GM19240 (cell line): ENCODE results near the gene OSBPL2.

Source experiments
- DNase-seq: peaks from one replicate; pipeline ENCODE4 v3.0.0; 2011; ENCODE audit warnings: low spot score; ENCODE audit not compliant: insufficient read length

Gene OSBPL2

GRCh38 chr20:62234339-62234738 is 4.0 kb upstream of the OSBPL2 start:
- DNase-seq, result no peak

GRCh38 chr20:62235001-62235776 is 3.1 kb upstream of the OSBPL2 start:
- no peak for DNase-seq

DNA sequence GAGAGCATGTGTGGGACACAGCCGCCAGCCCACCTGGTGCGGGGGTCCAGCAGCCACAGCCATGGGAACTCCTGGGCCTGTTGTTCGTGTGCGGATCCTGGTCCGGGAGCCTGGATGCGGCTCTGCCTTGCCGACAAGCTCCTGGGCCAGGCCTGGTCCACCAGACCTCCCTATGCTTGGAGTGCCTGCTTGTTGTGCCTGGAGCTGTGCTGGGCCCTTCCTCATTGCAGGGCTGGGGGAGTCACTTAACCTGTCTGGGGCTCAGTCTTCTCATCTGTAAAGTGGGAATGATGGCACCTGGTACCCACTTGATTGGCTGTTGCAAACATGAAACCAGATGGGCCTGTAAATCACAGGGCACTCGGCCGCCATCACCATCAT is 2.6 kb upstream of the OSBPL2 start:
- no peak for DNase-seq

DNA sequence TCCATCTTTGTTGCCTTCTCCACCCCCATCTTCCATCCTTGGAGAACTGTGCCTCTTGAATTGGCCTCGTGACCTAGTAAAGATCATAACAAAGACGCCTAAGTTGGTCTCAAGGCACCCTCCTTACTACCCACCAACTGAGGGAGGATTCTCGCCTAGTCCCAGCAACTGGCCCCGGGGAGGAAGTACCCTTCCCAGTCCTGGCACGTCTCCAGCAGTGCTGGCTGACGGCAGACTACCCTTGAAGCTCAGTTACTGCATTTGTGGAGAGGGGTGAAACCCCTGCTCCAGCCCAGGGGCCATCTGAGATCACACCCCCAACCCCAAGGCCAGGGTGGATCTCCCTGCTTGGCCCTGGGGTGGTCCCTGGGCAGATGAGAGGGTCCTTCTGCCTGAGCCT is 2.1 kb upstream of the OSBPL2 start:
- DNase-seq, result no peak

- no peak for DNase-seq
Observed at GRCh38 chr20:62236766-62237513, 1.4 kb upstream of the OSBPL2 start.

DNA sequence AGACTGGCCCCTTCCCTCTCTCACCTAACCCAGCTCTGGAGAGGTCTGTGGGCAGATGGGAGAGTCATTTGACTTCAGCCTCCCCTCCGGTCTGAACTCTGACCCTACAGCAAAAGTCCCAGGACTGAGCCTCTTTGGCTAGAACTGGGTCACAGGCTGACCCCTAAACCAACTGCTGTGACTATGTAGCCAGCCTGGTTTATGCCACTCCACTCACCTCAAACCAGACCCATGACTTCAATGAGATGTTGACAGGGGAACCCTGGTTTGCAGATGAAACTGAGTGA is 864 bp upstream of the OSBPL2 start:
- DNase-seq, result no peak

DNA sequence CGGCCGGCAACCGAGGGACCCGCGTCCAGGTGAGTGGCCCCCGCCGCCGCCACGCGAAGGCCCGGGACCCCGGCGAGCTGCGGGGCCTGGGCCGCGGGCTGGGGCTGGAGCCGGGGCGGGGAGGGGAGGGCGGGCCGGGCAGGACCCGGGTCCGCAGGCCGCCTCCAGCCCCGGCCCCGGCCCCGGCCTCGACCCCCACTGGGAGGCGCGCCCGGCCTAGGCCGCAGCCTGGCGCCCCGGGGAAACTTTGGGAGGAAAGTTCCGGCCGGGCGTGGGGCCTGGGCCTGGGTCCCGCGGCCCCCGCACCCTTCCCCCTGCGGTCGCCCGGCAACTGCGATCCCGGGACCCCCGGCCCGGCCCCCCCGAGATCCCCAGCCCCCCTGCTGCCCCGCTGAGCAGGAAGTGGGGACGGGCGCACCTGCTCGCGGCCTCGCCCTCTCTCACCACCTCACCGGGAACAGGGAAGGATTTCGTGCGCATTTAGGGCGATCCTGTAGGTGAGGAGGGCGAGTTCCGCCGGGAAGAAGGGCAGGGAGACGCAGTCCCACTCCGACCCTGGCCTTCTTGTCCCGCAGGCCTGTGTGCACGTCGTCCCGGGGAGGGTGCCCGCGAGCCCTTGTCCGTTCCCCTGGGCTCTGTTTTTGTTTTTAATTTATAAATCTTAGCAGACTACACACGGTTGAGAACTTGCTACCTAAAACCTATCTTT is 402 bp downstream of the OSBPL2 start:
- DNase-seq, result no peak

GRCh38 chr20:62239278-62239879 is 1.1 kb downstream of the OSBPL2 start:
- no peak for DNase-seq

GRCh38 chr20:62240020-62240685 is 1.8 kb downstream of the OSBPL2 start:
- DNase-seq, result no peak

DNA sequence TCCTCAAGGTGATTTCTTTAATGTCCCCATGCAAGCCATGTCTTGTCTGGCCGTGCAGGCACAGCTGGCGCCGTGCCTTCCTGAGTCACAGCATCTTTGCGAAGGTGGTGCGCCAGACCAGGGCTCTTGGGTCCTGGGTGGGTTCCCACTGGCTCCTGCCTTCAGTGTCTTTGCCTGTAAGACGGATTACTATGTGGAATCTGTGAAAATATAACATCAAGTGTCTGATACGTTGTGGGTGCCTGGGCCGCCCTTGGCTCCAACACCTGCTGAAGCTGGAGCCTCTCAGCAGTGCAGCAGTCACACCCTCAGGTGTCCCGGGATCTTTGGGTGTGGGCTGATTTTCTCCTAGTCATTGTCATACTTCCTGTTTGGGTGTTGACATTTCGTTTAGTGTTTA is 3.2 kb downstream of the OSBPL2 start:
- no peak for DNase-seq

DNA sequence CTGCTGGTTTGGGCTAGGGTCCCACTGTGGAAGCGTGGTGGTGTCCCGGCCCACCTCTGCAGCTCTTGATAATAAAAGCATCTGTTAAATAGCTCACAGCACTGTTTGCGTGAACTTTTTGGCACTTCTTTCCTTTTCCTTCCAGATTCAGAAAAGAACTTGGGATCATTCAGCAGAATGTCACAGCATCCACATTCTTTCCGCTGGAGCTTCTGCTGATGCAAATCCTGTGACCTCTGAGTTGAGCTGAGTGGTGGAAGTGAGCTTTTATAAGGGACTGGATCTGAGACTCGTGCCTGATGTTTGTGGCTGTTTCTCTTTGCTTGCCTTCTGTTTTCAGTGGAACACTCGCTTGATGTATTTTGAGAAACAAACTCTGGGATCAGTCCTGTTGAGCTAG is 3.9 kb downstream of the OSBPL2 start:
- no peak for DNase-seq

DNA sequence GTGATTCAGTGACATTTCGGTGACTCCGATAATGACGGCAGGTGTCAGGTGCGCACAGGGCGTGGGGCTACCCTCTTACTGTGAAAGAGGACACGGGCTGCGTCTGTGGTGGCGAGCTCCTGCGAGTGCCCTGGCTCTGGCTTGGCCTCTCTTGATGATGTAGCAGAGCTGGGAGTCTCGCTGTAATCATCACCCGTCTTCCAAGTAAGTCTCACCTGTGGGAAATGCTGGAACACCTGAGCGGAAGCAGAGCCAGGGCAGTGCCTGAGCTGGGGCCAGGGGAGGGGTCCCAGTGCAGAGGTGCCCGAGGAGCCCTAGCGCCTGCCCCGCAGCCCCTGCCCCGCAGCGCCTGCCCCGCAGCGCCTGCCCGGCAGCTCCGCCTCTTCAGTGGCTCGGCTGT is 4.8 kb downstream of the OSBPL2 start:
- no peak for DNase-seq

DNA sequence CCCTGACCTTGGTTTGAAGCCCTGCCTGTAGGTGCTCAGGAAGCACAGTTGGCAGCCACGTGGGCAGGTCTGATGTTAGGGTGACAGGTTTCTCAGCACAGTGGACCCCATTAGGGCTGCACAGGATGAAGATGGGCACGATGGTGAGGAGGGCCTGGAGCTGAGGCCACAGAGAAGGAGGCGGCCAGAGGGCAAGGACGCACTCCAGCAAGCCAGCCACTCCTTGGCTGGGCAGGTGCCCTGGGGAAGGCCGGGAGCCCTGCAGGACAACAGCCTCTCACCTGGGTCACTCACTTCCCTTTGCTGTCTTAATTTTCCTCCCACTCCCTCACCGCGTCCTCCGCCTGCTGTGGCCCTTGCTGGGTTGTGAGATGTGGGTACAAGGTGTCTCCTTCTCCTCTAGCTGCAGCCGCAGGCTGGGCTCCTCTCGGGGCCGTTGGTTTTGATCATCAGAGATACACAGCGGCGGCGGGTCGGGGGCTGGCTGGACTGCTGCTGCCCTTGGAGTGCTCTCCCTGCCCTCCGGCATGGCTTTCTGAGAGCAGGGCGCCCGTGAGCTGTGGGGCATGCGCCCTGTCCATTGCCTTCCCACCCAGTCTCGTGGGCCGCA is 5.7 kb downstream of the OSBPL2 start:
- no peak for DNase-seq

DNA sequence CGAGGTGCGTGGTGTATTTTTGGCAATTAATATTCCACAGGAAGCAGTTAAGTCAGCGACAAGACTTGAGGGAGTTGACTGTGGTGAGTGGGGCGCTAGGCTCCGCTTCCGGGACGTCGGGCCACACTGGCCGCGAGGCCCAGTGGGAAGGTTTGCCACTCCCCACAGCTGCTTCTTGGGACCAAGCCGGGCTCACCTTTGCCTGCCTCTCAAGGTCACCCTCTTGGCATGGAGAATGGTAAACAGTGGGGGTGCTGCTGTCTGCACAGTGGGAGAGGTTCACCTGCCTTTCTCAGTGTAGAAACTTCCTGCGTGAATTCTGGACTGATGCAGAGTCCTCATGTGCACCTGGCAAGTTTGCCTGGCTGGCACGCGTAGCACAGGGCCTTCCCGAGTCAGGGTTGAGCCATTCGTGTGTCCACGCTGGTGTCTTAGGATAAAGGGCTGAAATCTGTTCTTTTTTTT is 6.4 kb downstream of the OSBPL2 start:
- DNase-seq, result no peak

- DNase-seq, result no peak
Observed at GRCh38 chr20:62245911-62246280, 7.6 kb downstream of the OSBPL2 start.

- no peak for DNase-seq
Observed at GRCh38 chr20:62246431-62246830, 8.1 kb downstream of the OSBPL2 start.

DNA sequence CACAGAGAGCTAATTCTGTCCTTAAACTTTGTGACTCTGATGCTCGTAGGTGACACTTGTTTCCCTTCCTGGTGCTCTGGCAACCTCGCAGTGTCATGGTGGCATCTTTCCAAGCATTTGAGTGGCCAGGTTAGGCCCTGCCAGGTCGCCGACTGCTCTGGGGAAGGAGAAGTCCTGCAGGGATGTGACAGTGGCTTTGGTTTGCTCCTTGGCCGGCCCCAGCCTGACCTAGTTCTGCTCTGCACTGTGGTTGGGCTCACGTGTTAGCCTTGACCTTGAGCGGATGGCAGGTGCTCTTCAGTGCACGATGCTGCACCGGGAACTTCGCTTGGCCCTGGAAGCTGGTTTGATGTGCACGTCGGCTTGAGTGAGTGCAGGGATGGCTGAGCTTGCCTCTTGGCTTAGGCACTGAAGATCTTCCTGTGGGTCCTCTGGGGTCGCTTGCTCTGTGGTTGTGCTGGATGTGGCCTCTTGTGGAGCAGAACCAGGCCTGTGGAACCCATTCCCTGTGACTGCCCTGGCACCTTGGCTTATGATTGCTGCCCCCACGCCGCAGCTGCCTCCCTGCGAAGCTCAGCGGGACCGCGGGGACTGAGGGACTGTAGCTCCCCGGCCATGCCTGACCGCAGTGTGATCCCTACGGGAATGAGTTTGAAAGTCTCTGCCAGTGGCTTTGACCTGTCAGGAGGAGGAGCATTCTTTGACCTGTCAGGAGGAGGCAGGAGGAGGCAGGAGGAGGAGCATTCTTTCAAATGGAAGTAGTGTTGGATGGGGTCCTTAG is 8.7 kb downstream of the OSBPL2 start:
- no peak for DNase-seq

GRCh38 chr20:62248890-62249560 is 10.7 kb downstream of the OSBPL2 start:
- no peak for DNase-seq

GRCh38 chr20:62252342-62252966 is 14.1 kb downstream of the OSBPL2 start:
- no peak for DNase-seq
